ENCODE results near the gene BANK1. TPM values are rescaled to one million over a fixed set of nuclear protein-coding genes. Genes with fewer than 3 reads are reported as not detected.

The BANK1 gene
- total and polyA plus RNA-seq, 2 of the 8 experiments (the other 6 are each of a cell fraction or from before 2014, with no cell fraction given), result 0.59 to 0.93 TPM

DNA sequence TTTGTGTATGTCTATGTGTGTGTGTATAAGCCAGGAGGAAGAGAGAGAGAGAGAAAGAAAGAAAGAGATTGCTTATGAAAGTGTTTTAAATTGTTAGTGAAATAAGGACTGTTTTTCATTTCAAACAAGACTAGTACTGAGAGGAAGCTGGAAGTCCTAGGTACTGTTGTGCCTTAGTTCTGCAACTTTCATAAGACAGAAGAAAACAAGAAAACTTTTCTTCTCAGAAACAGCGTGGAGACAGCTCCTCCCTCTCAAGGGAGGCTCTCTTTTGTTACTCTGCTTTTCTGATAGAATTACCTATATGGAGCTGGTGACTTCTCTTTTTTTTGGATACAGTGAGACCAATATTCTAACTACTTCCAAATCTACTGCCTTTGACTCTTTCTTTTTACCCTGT lies 62.5 kb downstream of the BANK1 start (continued):
- no peak for TF ChIP-seq ZNF274 (IDR thresholded peaks at IDR 0.05; ENCODE audit: borderline replicate concordance, extremely low read depth, low read length)
- TF ChIP-seq POU5F1 (IDR thresholded peaks at IDR 0.05; ENCODE audit: low read depth, low read length), result no peak
- no peak for TF ChIP-seq BRCA1 (IDR thresholded peaks at IDR 0.05; ENCODE audit: low read depth, low read length)
- TF ChIP-seq, protein P1, sequence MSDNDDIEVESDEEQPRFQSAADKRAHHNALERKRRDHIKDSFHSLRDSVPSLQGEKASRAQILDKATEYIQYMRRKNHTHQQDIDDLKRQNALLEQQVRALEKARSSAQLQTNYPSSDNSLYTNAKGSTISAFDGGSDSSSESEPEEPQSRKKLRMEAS (IDR thresholded peaks at IDR 0.05), result no peak
- no peak for TF ChIP-seq CTBP2 (IDR thresholded peaks at IDR 0.05; ENCODE audit: borderline replicate concordance, insufficient read depth, insufficient read length, low read length)
